Measurements from ENCODE around the gene PCGF1. TPM values are rescaled to one million over a fixed set of nuclear protein-coding genes. Genes with fewer than 3 reads are reported as not detected.
A peak's percentile ranks its signal among the peaks of the same experiment; 100 is the strongest.

PCGF1 gene
- total and polyA plus RNA-seq, 2 of the 8 experiments (the other 6 are each of a cell fraction or from before 2014, with no cell fraction given) = 10.0 to 23.7 TPM

- TF ChIP-seq SUZ12 (IDR thresholded peaks at IDR 0.05; ENCODE audit: low read length) (peak; percentile 23; the same call in 1 of the 2 replicates), KDM5A (IDR thresholded peaks at IDR 0.05; ENCODE audit: low read length) (no peak), SAP30 (IDR thresholded peaks at IDR 0.05; ENCODE audit: insufficient read depth, insufficient replicate concordance, low read length) (peak; percentile 27), PHF8 (conservative IDR thresholded peaks at IDR 0.05; ENCODE audit: low read depth, low read length) (no peak)
Observed at GRCh38 chr2:74552914-74553811, 45.7 kb upstream of the PCGF1 start (continued).
